Activated naive CD4-positive, alpha-beta T cell treated with anti-CD3 and anti-CD28 coated beads, Interleukin-2, amount 50 U/mL, for 24 hours (primary cell): ENCODE measurements around the gene PTGES2.
A peak's percentile ranks its signal among the peaks of the same experiment; 100 is the strongest.

ENCODE experiments used
- H3K27ac Mint-ChIP-seq: one replicate; pipeline ENCODE4 v1.8.0; 2021; ENCODE audit warnings: mild to moderate bottlenecking, mixed read lengths
- H3K27me3 Mint-ChIP-seq: one replicate; pipeline ENCODE4 v1.8.0; 2021; ENCODE audit warnings: mixed read lengths
- H3K36me3 Mint-ChIP-seq: one replicate; pipeline ENCODE4 v1.8.0; 2021; ENCODE audit warnings: mixed read lengths
- H3K4me1 Mint-ChIP-seq: one replicate; pipeline ENCODE4 v1.8.0; 2021; ENCODE audit warnings: mixed read lengths
- H3K4me3 Mint-ChIP-seq: one replicate; pipeline ENCODE4 v1.8.0; 2021; ENCODE audit warnings: mild to moderate bottlenecking, mixed read lengths
- H3K9me3 Mint-ChIP-seq: one replicate; pipeline ENCODE4 v1.8.0; 2021; ENCODE audit warnings: mixed read lengths

The PTGES2 gene

DNA sequence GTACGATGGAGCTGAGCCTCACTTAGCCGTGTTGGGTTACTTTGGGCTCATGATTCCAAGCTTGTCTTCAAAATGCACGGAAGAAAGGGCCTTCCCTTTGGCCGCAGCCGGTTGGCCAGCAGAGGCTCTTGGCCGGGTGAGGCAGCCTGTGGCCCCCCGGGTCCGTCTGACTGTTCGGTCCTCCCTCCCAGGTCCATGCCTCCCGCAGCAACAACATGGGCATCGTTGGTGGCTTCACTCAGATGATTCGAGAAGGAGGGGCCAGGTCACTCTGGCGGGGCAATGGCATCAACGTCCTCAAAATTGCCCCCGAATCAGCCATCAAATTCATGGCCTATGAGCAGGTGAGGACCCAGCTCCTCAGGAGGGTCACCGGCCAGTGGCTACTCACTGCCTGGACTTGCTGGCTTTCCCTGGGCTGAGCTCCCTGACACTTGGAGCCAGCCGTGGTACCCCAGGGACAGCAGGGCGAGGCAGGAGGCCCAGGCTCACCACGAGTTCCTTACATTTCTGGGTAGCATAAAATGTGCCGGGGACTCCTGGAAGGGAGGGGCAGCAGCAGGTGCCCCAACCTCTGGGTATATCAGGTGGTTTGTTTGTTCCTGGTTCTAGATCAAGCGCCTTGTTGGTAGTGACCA is 21.9 kb downstream of the PTGES2 start:
- peaks cover 18% of the 10 kb centered on the region for H3K36me3 Mint-ChIP-seq
- no peak overlapping the region for H3K4me3 Mint-ChIP-seq
- no peaks in the 10 kb centered on the region for H3K27me3 Mint-ChIP-seq
- no peaks in the 10 kb centered on the region for H3K9me3 Mint-ChIP-seq
- H3K4me1 Mint-ChIP-seq: peaks cover 38% of the 10 kb centered on the region
- no peak overlapping the region for H3K27ac Mint-ChIP-seq

GRCh38 chr9:128104171-128104618 is 23.3 kb downstream of the PTGES2 start:
- no peak overlapping the region for H3K27ac Mint-ChIP-seq

GRCh38 chr9:128103589-128103962 is 24.0 kb downstream of the PTGES2 start:
- peaks cover 51% of the 10 kb centered on the region for H3K4me1 Mint-ChIP-seq
- no peaks in the 10 kb centered on the region for H3K9me3 Mint-ChIP-seq
- no peak overlapping the region for H3K4me3 Mint-ChIP-seq
- H3K27me3 Mint-ChIP-seq: no peaks in the 10 kb centered on the region
- peak overlapping the region; percentile 75 for H3K27ac Mint-ChIP-seq
- peaks cover 13% of the 10 kb centered on the region for H3K36me3 Mint-ChIP-seq

More at GRCh38 chr9:128104171-128104618, 23.3 kb downstream of the PTGES2 start:
- Mint-ChIP-seq H3K36me3 (peaks cover 13% of the 10 kb centered on the region), H3K9me3 (no peaks in the 10 kb centered on the region), H3K4me3 (no peak overlapping the region), H3K27me3 (no peaks in the 10 kb centered on the region), H3K4me1 (peaks cover 46% of the 10 kb centered on the region)

GRCh38 chr9:128102861-128103588 is 24.5 kb downstream of the PTGES2 start:
- peaks cover 57% of the 10 kb centered on the region for H3K4me1 Mint-ChIP-seq
- no peak overlapping the region for H3K4me3 Mint-ChIP-seq
- H3K9me3 Mint-ChIP-seq: no peaks in the 10 kb centered on the region
- H3K27me3 Mint-ChIP-seq: no peaks in the 10 kb centered on the region
- peaks cover 13% of the 10 kb centered on the region for H3K36me3 Mint-ChIP-seq
- H3K27ac Mint-ChIP-seq: peak overlapping the region; percentile 75

- Mint-ChIP-seq H3K9me3 (no peaks in the 10 kb centered on the region), H3K27ac (no peak overlapping the region), H3K4me3 (no peak overlapping the region), H3K27me3 (no peaks in the 10 kb centered on the region), H3K36me3 (peaks cover 9% of the 10 kb centered on the region), H3K4me1 (peaks cover 58% of the 10 kb centered on the region)
Observed at GRCh38 chr9:128102196-128102595, 25.3 kb downstream of the PTGES2 start.

GRCh38 chr9:128101690-128102089 is 25.8 kb downstream of the PTGES2 start:
- H3K4me1 Mint-ChIP-seq: peaks cover 63% of the 10 kb centered on the region
- H3K9me3 Mint-ChIP-seq: no peaks in the 10 kb centered on the region
- H3K27ac Mint-ChIP-seq: no peak overlapping the region
- H3K4me3 Mint-ChIP-seq: no peak overlapping the region
- no peaks in the 10 kb centered on the region for H3K27me3 Mint-ChIP-seq
- peaks cover 6% of the 10 kb centered on the region for H3K36me3 Mint-ChIP-seq

GRCh38 chr9:128101231-128101661 is 26.3 kb downstream of the PTGES2 start:
- Mint-ChIP-seq H3K9me3 (no peaks in the 10 kb centered on the region), H3K4me3 (no peak overlapping the region), H3K27me3 (no peaks in the 10 kb centered on the region), H3K27ac (peak overlapping the region; percentile 41), H3K36me3 (peaks cover 6% of the 10 kb centered on the region), H3K4me1 (peaks cover 62% of the 10 kb centered on the region)

DNA sequence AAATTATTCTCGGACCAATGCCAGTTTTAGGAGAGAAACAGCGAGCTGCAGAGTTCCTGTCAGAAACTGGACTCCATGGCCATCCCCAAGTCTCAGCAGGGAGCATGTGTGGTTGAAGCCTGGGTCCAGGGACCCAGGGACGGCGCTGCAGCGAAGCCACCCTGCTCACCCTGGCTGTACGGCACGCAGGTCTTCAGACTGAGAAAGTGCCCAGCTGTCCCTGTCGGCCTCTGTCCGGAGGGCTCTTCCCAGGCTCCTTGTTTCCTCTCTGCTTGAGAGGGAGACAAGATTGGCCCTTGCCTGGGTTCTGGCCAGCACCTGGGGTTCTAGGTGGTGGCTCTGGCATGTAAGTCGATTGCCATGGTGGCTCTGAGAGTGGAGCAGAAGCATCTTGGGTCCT is 26.9 kb downstream of the PTGES2 start:
- Mint-ChIP-seq H3K9me3 (no peaks in the 10 kb centered on the region), H3K4me3 (no peak overlapping the region), H3K27ac (no peak overlapping the region), H3K36me3 (peaks cover 6% of the 10 kb centered on the region), H3K27me3 (no peaks in the 10 kb centered on the region), H3K4me1 (peaks cover 63% of the 10 kb centered on the region)

GRCh38 chr9:128099932-128100491 is 27.5 kb downstream of the PTGES2 start:
- no peak overlapping the region for H3K4me3 Mint-ChIP-seq
- no peaks in the 10 kb centered on the region for H3K9me3 Mint-ChIP-seq
- H3K4me1 Mint-ChIP-seq: peaks cover 66% of the 10 kb centered on the region
- no peaks in the 10 kb centered on the region for H3K27me3 Mint-ChIP-seq
- H3K27ac Mint-ChIP-seq: no peak overlapping the region
- peaks cover 6% of the 10 kb centered on the region for H3K36me3 Mint-ChIP-seq

- Mint-ChIP-seq H3K4me1 (peaks cover 72% of the 10 kb centered on the region), H3K4me3 (no peak overlapping the region), H3K36me3 (peaks cover 6% of the 10 kb centered on the region), H3K9me3 (no peaks in the 10 kb centered on the region), H3K27ac (no peak overlapping the region), H3K27me3 (no peaks in the 10 kb centered on the region)
Observed at GRCh38 chr9:128099231-128099931, 28.1 kb downstream of the PTGES2 start.

DNA sequence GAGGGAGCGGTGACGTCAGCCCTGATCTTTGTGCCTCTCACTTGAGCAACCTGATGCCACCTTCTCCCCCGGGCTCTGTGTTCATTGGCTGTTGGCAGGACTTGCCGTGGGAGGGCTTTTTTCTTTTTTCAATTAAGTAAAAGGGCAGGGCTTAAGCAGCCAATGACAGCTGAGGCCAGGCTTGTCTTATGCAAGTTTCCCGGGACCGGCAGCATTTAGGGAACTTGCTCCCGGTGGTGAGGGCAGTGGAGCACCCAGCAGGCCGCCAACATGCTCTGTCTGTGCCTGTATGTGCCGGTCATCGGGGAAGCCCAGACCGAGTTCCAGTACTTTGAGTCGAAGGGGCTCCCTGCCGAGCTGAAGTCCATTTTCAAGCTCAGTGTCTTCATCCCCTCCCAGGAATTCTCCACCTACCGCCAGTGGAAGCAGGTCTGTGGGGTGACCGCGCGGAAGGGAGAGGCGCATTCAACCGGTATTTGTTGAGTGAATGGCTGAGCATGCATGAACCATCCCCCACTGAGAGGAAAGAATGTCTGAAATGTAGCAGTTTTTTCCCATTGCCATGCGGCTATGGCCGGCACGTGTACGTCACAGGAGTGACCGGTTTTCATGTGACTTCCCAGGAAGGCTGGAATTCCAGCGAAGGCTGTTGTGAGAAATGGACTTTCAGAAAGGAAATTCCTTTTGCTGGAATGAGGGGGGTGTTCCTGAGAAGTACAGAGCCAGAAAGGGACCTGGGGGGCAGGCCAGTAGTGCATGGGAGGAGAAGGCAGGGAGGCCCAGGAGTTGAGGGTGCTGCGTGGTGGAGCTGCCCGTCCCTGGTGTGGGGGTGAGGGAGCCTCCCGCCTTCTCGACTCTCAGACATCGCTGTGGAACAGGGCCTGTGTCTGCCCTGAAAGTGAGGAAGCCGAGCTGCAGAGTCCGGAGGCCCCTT is 29.0 kb downstream of the PTGES2 start:
- Mint-ChIP-seq H3K9me3 (no peaks in the 10 kb centered on the region), H3K36me3 (peaks cover 5% of the 10 kb centered on the region), H3K27ac (peak overlapping the region; percentile 23), H3K4me1 (peaks cover 72% of the 10 kb centered on the region), H3K27me3 (no peaks in the 10 kb centered on the region), H3K4me3 (no peak overlapping the region)

DNA sequence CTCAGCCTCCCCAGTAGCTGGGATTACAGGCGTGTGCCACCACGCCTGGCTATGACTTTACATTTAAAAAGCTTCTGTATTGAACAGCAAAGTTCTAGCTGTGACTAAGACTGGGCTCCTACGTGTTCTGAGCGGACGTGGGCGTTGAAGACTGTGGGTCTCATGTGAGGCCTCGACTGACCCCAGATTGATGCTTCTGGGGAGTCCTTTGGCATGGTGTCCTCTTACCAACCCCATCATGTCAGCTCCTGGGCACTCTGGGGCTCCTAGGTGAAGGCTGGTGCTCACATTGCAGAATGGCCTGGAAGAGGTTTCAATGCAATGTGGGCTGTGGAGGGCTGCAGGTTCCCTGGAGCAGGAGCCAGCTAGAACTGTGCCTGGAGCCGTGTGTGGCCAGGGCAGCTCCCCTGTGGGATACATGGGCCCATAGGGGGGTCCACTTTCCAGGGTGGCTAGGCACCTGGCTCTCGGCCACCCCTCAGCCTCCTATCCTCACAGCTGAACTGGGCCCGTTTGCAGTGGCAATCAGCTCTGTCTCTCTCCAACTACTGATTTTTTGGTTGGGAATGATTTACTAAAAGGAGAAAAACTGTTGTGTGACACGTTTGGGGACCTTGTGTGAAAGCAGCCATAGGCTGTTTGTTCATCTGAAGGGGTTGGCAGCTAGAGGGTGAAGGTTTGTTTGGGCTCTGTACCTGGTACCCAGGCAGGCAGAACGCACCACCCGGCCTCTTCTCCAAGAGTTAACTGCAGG is 29.8 kb downstream of the PTGES2 start:
- Mint-ChIP-seq H3K4me1 (peaks cover 73% of the 10 kb centered on the region), H3K27me3 (no peaks in the 10 kb centered on the region), H3K36me3 (peaks cover 2% of the 10 kb centered on the region), H3K27ac (peak overlapping the region; percentile 23), H3K9me3 (no peaks in the 10 kb centered on the region), H3K4me3 (no peak overlapping the region)

DNA sequence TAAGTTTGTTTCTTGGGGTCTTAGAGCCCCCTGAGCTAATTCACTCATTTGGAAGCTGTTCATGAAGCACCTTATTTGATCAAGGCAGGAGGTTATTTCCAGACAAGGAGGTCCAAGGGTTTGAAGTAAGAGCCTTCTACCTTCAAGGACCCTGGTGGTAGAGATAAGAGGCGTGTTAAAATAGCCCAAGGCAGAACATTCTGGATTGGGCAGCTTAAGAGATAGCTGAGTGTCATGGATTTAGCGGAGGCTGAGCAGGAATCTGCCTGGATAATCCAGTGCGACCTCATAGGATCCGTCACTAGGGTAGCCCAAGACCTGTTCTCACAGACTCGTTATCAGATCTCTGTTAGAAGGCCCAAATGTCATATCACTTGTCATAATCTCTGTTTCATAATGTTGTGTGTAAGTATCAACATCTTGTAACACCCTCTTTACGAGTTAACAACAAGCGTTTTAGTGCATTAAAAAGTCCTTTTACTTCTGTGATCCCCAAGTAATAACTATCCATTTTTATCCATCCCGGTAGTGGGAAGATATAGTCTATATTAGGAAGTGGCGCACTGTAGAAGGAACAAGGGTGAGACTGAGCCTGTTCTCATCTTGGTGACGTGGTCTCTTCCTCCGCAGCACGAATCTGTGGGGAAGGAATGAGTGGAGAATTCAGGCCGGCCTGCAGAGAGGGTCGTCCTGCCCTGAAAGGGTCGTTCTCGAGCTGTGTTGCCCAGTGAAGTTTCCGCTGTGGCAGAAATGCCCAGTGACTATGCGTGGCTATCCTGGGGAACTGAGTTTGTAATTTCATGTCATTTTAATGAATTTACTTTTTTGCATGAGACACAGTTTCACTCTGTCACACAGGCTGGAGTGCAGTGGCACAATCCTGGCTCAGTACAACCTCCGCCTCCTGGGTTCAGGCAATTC is 30.7 kb downstream of the PTGES2 start:
- Mint-ChIP-seq H3K4me3 (no peak overlapping the region), H3K4me1 (peaks cover 75% of the 10 kb centered on the region), H3K36me3 (no peaks in the 10 kb centered on the region), H3K27me3 (no peaks in the 10 kb centered on the region), H3K27ac (no peak overlapping the region), H3K9me3 (no peaks in the 10 kb centered on the region)
